HEK293 (cell line): Measurements from ENCODE around the gene GABRD.

Experiments used
- CTCF ChIP-seq: fragments of 450-650 bp; formaldehyde crosslinking; IDR thresholded peaks from 2 replicates; pipeline ENCODE4 v1.5.1; 2016; ENCODE audit warnings: missing biosample characterization, missing genetic modification characterization
- ELK4 ChIP-seq: IDR thresholded peaks from 2 replicates; pipeline ENCODE4 v1.6.1; 2011; ENCODE audit warnings: mild to moderate bottlenecking, low read depth, low read length, borderline replicate concordance
- REST ChIP-seq: fragments of 450-650 bp; formaldehyde crosslinking; IDR thresholded peaks from 2 replicates; pipeline ENCODE4 v1.5.1; 2016; ENCODE audit warnings: missing biosample characterization, missing genetic modification characterization
- SP3 ChIP-seq: fragments of 450-650 bp; formaldehyde crosslinking; IDR thresholded peaks from 2 replicates; pipeline ENCODE4 v1.5.1; 2016; ENCODE audit warnings: missing biosample characterization, missing genetic modification characterization
- YY1 ChIP-seq: fragments of 450-650 bp; formaldehyde crosslinking; IDR thresholded peaks from 2 replicates; pipeline ENCODE4 v1.5.1; 2018; ENCODE audit warnings: missing biosample characterization, missing genetic modification characterization
- ZBTB11 ChIP-seq: fragments of 450-650 bp; formaldehyde crosslinking; conservative IDR thresholded peaks from 2 replicates; pipeline ENCODE4 v1.5.1; 2016; ENCODE audit warnings: low read depth, missing biosample characterization, missing genetic modification characterization
- ZBTB8A ChIP-seq: fragments of 450-650 bp; formaldehyde crosslinking; IDR thresholded peaks from 2 replicates; pipeline ENCODE4 v1.5.1; 2016; ENCODE audit warnings: missing biosample characterization, missing genetic modification characterization
- ZNF335 ChIP-seq: fragments of 450-650 bp; formaldehyde crosslinking; conservative IDR thresholded peaks from 2 replicates; pipeline ENCODE4 v1.5.1; 2016; ENCODE audit warnings: missing biosample characterization, missing genetic modification characterization
- ZNF518A ChIP-seq: fragments of 450-650 bp; formaldehyde crosslinking; conservative IDR thresholded peaks from 2 replicates; pipeline ENCODE4 v1.5.1; 2016; ENCODE audit warnings: low read depth, missing biosample characterization, missing genetic modification characterization

- no peak for TF ChIP-seq CTCF
- TF ChIP-seq REST = no peak
- TF ChIP-seq ZNF518A (tag by site-specific recombination) = no peak
- no peak for TF ChIP-seq ZBTB8A (tag by site-specific recombination)
- TF ChIP-seq YY1 (tag by site-specific recombination) = no peak
- no peak for TF ChIP-seq ZNF335 (tag by site-specific recombination)
- no peak for TF ChIP-seq ELK4
- no peak for TF ChIP-seq ZBTB11
- TF ChIP-seq SP3 (tag by site-specific recombination) = no peak
Measured at GRCh38 chr1:2068951-2069350, 49.8 kb downstream of the GABRD start.
